ENCODE data around the gene RBM17. TPM values are rescaled to one million over a fixed set of nuclear protein-coding genes. Genes with fewer than 3 reads are reported as not detected.
A peak's percentile ranks its signal among the peaks of the same experiment; 100 is the strongest.

Gene RBM17
- total RNA-seq, 1 experiment from 2014 or later = 129 TPM

GRCh38 chr10:6117711-6118110 is 28.9 kb downstream of the RBM17 start:
- no peak overlapping the region for H2AFZ ChIP-seq (ENCODE audit: low read depth, low read length, poor library complexity, severe bottlenecking)
- H3K4me2 ChIP-seq (ENCODE audit: low read length) = no peak overlapping the region
- H3K79me2 ChIP-seq (ENCODE audit: insufficient read depth, low read length) = peaks cover 12% of the 10 kb centered on the region; the same call in 1 of the 2 replicates
- BruUV-seq (replicated peaks) = no TSS peak
- intact Hi-C loops (cut with micrococcal nuclease) = no loop called here
- no peak overlapping the region for H3K4me3 ChIP-seq (replicated peaks in 1 of 2; ENCODE audit: low read depth in 1 of 2, low read length in 2 of 2)
- H3K27me3 ChIP-seq (ENCODE audit: insufficient read depth, low read length) = no peaks in the 10 kb centered on the region
- no peaks in the 10 kb centered on the region for H3K9me2 ChIP-seq (ENCODE audit: insufficient read depth)
- H3K36me3 ChIP-seq (ENCODE audit: control insufficient read depth in 1 of 2, insufficient read depth in 2 of 2, low read length in 2 of 2) = peaks cover 32 to 38% of the 10 kb centered on the region in 2 experiments
- POLR2A ChIA-PET = no interaction called here
- no peaks in the 10 kb centered on the region for H3K9me3 ChIP-seq (ENCODE audit: control insufficient read depth in 1 of 2, insufficient read depth in 1 of 2, low read depth in 1 of 2, low read length in 2 of 2)
- H3K9ac ChIP-seq (ENCODE audit: low read length) = no peak overlapping the region
- ATAC-seq = peak; percentile 22; the same call in 1 of the 2 replicates
- DNase-seq (ENCODE audit: low read depth, low spot score) = no peak
- peaks cover 5% of the 10 kb centered on the region; the same call in 1 of the 2 replicates for H4K20me1 ChIP-seq (ENCODE audit: insufficient read depth)
- CTCF ChIA-PET = interaction anchor here (1.0 kb wide), 1 partner anchor 9 kb away, joined by 3 read pairs; no protein-coding TSS in a partner anchor
- no peaks in the 10 kb centered on the region for H3K4me1 ChIP-seq (ENCODE audit: control insufficient read depth in 1 of 2, insufficient read depth in 2 of 2, low read length in 2 of 2)
- H3K27ac ChIP-seq (ENCODE audit: low read depth, low read length) = no peak overlapping the region
- TF ChIP-seq RAD21 (IDR thresholded peaks at IDR 0.05; ENCODE audit: low read depth) (no peak), CEBPB (IDR thresholded peaks at IDR 0.05; ENCODE audit: low read depth) (no peak), SP1 (IDR thresholded peaks at IDR 0.05; ENCODE audit: low read depth) (no peak), SIN3A (IDR thresholded peaks at IDR 0.05; ENCODE audit: low read depth) (no peak), TCF7L2 (IDR thresholded peaks at IDR 0.05; ENCODE audit: borderline replicate concordance, extremely low read depth, insufficient read depth, insufficient read length) (no peak), EGR1 (IDR thresholded peaks at IDR 0.05; ENCODE audit: low read depth) (no peak), ELF1 (IDR thresholded peaks at IDR 0.05; ENCODE audit: borderline replicate concordance, low read depth) (no peak)
- RAD21 ChIA-PET (ENCODE audit: low non-redundant PET in 1 of 2, low total read pairs in 2 of 2, uncharacterized antibody in 2 of 2, unreplicated experiment in 2 of 2) = no interaction called here

- Histone ChIP-seq H3K27ac (ENCODE audit: low read depth, low read length) (no peak overlapping the region), H3K79me2 (ENCODE audit: insufficient read depth, low read length) (no peaks in the 10 kb centered on the region), H3K4me3 (replicated peaks in 1 of 2; ENCODE audit: low read depth in 1 of 2, low read length in 2 of 2) (no peak overlapping the region), H3K4me2 (ENCODE audit: low read length) (no peak overlapping the region), H2AFZ (ENCODE audit: low read depth, low read length, poor library complexity, severe bottlenecking) (no peak overlapping the region), H3K9ac (ENCODE audit: low read length) (no peak overlapping the region), H3K27me3 (ENCODE audit: insufficient read depth, low read length) (no peaks in the 10 kb centered on the region), H3K36me3 (ENCODE audit: control insufficient read depth in 1 of 2, insufficient read depth in 2 of 2, low read length in 2 of 2) (peaks cover 18 to 20% of the 10 kb centered on the region in 2 experiments), H3K9me3 (ENCODE audit: control insufficient read depth in 1 of 2, insufficient read depth in 1 of 2, low read depth in 1 of 2, low read length in 2 of 2) (no peaks in the 10 kb centered on the region), H4K20me1 (ENCODE audit: insufficient read depth) (peaks cover 5% of the 10 kb centered on the region; the same call in 1 of the 2 replicates), H3K4me1 (ENCODE audit: control insufficient read depth in 1 of 2, insufficient read depth in 2 of 2, low read length in 2 of 2) (no peaks in the 10 kb centered on the region), H3K9me2 (ENCODE audit: insufficient read depth) (no peaks in the 10 kb centered on the region)
- ChIA-PET POLR2A (no interaction called here), CTCF (interaction anchor here (1.2 kb wide), 1 partner anchor 282 kb away, joined by 3 read pairs; no protein-coding TSS in a partner anchor), RAD21 (ENCODE audit: low non-redundant PET in 1 of 2, low total read pairs in 2 of 2, uncharacterized antibody in 2 of 2, unreplicated experiment in 2 of 2) (no interaction called here)
- BruUV-seq (replicated peaks) = no TSS peak
- intact Hi-C loops (cut with micrococcal nuclease) = no loop called here
- DNase-seq (ENCODE audit: low read depth, low spot score) (no peak), ATAC-seq (no peak)
- TF ChIP-seq, protein P1, sequence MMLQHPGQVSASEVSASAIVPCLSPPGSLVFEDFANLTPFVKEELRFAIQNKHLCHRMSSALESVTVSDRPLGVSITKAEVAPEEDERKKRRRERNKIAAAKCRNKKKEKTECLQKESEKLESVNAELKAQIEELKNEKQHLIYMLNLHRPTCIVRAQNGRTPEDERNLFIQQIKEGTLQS (IDR thresholded peaks at IDR 0.05) = no peak
- no peak for TF ChIP-seq ZNF274 (IDR thresholded peaks at IDR 0.05; ENCODE audit: low read depth, low read length)
- no peak for TF ChIP-seq JUND (IDR thresholded peaks at IDR 0.05)
- TF ChIP-seq, protein P2, sequence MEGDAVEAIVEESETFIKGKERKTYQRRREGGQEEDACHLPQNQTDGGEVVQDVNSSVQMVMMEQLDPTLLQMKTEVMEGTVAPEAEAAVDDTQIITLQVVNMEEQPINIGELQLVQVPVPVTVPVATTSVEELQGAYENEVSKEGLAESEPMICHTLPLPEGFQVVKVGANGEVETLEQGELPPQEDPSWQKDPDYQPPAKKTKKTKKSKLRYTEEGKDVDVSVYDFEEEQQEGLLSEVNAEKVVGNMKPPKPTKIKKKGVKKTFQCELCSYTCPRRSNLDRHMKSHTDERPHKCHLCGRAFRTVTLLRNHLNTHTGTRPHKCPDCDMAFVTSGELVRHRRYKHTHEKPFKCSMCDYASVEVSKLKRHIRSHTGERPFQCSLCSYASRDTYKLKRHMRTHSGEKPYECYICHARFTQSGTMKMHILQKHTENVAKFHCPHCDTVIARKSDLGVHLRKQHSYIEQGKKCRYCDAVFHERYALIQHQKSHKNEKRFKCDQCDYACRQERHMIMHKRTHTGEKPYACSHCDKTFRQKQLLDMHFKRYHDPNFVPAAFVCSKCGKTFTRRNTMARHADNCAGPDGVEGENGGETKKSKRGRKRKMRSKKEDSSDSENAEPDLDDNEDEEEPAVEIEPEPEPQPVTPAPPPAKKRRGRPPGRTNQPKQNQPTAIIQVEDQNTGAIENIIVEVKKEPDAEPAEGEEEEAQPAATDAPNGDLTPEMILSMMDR (IDR thresholded peaks at IDR 0.05 in 2 of 3, conservative IDR thresholded peaks at IDR 0.05 in 1 of 3; ENCODE audit: borderline replicate concordance in 1 of 3, insufficient read depth in 1 of 3, low read depth in 2 of 3, low read length in 2 of 3) = no peak
- no peak for TF ChIP-seq EZH2phosphoT487 (IDR thresholded peaks at IDR 0.05; ENCODE audit: borderline replicate concordance)
- no peak for TF ChIP-seq ZFX (IDR thresholded peaks at IDR 0.05)
- TF ChIP-seq POLR2AphosphoS5 (IDR thresholded peaks at IDR 0.05; ENCODE audit: low read depth, low read length) = no peak
- TF ChIP-seq SRF (IDR thresholded peaks at IDR 0.05; ENCODE audit: low read depth) = no peak
- TF ChIP-seq EGR1 (IDR thresholded peaks at IDR 0.05; ENCODE audit: low read depth) = no peak
- TF ChIP-seq CEBPB (IDR thresholded peaks at IDR 0.05; ENCODE audit: low read depth) = no peak
- TF ChIP-seq CBX3 (IDR thresholded peaks at IDR 0.05; ENCODE audit: low read depth) = no peak
- no peak for TF ChIP-seq ELF1 (IDR thresholded peaks at IDR 0.05; ENCODE audit: borderline replicate concordance, low read depth)
- TF ChIP-seq POLR2A (IDR thresholded peaks at IDR 0.05; ENCODE audit: borderline replicate concordance, extremely low read depth, insufficient read depth, insufficient read length) = no peak
- TF ChIP-seq ZBTB33 (IDR thresholded peaks at IDR 0.05; ENCODE audit: extremely low read depth, insufficient replicate concordance, low read length) = no peak
- no peak for TF ChIP-seq FOSL1 (IDR thresholded peaks at IDR 0.05; ENCODE audit: low read depth)
Measured at GRCh38 chr10:6119423-6119822, 30.6 kb downstream of the RBM17 start.

All from HCT116 (cell line).